Measurements from ENCODE around the gene DMXL1.

DNA sequence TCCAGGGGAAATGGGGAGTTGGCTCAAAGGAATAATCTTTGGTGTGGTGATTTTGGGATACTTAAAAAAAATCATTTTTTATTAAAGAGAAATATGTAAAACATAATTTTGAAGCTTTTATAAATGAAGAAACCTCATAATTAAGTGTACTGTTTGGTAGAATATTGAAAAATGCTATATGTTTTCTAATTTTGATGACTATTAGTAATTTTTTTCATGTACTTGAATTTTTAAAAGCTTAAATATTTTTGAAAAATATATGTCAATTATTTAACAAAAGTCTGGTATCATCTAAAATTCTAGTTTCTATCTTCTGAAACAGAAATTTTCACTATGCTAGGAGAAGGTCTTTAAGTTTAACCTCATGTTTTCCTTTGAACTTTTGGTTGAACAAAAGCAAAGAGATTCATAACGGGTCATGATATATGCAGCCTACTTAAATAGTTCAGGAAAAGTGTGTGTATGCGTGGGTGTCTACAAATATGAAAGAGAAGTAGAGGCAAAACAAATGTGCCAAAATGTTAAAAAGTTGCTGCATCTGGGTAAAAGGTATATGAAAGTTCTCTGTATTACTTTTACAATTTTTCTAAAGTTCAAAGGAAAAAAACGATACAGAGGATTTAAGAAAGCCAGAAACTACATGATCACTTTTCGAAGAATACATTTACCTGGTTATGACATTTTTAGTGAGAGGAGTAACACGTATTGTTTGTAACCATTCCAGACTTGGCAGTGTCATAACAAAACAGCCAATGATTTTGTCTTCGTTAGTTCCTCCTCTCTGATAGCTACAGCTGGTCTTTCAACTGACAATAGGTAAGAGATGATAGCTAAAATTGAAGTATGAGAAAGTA is 167.6 kb downstream of the DMXL1 start:
- TF ChIP-seq, protein P1, sequence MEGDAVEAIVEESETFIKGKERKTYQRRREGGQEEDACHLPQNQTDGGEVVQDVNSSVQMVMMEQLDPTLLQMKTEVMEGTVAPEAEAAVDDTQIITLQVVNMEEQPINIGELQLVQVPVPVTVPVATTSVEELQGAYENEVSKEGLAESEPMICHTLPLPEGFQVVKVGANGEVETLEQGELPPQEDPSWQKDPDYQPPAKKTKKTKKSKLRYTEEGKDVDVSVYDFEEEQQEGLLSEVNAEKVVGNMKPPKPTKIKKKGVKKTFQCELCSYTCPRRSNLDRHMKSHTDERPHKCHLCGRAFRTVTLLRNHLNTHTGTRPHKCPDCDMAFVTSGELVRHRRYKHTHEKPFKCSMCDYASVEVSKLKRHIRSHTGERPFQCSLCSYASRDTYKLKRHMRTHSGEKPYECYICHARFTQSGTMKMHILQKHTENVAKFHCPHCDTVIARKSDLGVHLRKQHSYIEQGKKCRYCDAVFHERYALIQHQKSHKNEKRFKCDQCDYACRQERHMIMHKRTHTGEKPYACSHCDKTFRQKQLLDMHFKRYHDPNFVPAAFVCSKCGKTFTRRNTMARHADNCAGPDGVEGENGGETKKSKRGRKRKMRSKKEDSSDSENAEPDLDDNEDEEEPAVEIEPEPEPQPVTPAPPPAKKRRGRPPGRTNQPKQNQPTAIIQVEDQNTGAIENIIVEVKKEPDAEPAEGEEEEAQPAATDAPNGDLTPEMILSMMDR (IDR thresholded peaks at IDR 0.05) = no peak
- TF ChIP-seq, protein P2, sequence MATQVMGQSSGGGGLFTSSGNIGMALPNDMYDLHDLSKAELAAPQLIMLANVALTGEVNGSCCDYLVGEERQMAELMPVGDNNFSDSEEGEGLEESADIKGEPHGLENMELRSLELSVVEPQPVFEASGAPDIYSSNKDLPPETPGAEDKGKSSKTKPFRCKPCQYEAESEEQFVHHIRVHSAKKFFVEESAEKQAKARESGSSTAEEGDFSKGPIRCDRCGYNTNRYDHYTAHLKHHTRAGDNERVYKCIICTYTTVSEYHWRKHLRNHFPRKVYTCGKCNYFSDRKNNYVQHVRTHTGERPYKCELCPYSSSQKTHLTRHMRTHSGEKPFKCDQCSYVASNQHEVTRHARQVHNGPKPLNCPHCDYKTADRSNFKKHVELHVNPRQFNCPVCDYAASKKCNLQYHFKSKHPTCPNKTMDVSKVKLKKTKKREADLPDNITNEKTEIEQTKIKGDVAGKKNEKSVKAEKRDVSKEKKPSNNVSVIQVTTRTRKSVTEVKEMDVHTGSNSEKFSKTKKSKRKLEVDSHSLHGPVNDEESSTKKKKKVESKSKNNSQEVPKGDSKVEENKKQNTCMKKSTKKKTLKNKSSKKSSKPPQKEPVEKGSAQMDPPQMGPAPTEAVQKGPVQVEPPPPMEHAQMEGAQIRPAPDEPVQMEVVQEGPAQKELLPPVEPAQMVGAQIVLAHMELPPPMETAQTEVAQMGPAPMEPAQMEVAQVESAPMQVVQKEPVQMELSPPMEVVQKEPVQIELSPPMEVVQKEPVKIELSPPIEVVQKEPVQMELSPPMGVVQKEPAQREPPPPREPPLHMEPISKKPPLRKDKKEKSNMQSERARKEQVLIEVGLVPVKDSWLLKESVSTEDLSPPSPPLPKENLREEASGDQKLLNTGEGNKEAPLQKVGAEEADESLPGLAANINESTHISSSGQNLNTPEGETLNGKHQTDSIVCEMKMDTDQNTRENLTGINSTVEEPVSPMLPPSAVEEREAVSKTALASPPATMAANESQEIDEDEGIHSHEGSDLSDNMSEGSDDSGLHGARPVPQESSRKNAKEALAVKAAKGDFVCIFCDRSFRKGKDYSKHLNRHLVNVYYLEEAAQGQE (IDR thresholded peaks at IDR 0.05; ENCODE audit: insufficient read depth in 1 of 2, low read depth in 2 of 2, low read length in 1 of 2) = no peak

All from Panc1 (cell line).